Measurements from ENCODE around the gene ETFRF1. TPM values are rescaled to one million over a fixed set of nuclear protein-coding genes. Genes with fewer than 3 reads are reported as not detected.
A peak's percentile ranks its signal among the peaks of the same experiment; 100 is the strongest.

ETFRF1 gene
- total RNA-seq, 2 donors from 2014 or later: 9.7 to 21.4 TPM

GRCh38 chr12:25236626-25237025 lies 41.6 kb downstream of the ETFRF1 start:
- WGBS, 2 experiments (ENCODE audit: insufficient coverage in 1 of 2, insufficient read length in 1 of 2): 92 to 100% methylated on average over 1 to 4 of the region's 4 CpGs
- H3K9me3 Mint-ChIP-seq: no peaks in the 10 kb centered on the region
- no peaks in the 10 kb centered on the region for H3K4me1 ChIP-seq (ENCODE audit: control insufficient read depth, insufficient read depth, low read length)
- peak overlapping the region; percentile 7 for H3K27ac Mint-ChIP-seq
- peaks cover 88% of the 10 kb centered on the region for H3K36me3 ChIP-seq (ENCODE audit: control insufficient read depth, insufficient read depth, low read length)
- peaks cover 66% of the 10 kb centered on the region for H3K36me3 Mint-ChIP-seq (ENCODE audit: low read depth)
- H3K4me1 Mint-ChIP-seq: peaks cover 12% of the 10 kb centered on the region
- no peak overlapping the region for H3K9ac ChIP-seq (ENCODE audit: extremely low read depth, low read length, poor library complexity, severe bottlenecking)
- H3K4me3 Mint-ChIP-seq: no peak overlapping the region
- no peak for DNase-seq
- H3K4me3 ChIP-seq (ENCODE audit: low read length): no peak overlapping the region
- no peaks in the 10 kb centered on the region for H3K9me3 ChIP-seq (ENCODE audit: control insufficient read depth, low read length)
- no peaks in the 10 kb centered on the region for H3K27me3 ChIP-seq (ENCODE audit: control insufficient read depth, insufficient read depth, low read length, poor library complexity, severe bottlenecking)
- no peaks in the 10 kb centered on the region for H3K27me3 Mint-ChIP-seq (ENCODE audit: insufficient read depth)
- H3K27ac ChIP-seq (ENCODE audit: low read depth, low read length): no peak overlapping the region
- no peak for TF ChIP-seq CTCF (conservative IDR thresholded peaks at IDR 0.05)

GRCh38 chr12:25241167-25242020 lies 46.4 kb downstream of the ETFRF1 start:
- 89% methylated on average over 2 of the region's 6 CpGs; no CpG with 5 or more reads in 1 of the 2 experiments for WGBS, 2 experiments (ENCODE audit: insufficient coverage in 1 of 2, insufficient read length in 1 of 2)
- no peak for DNase-seq
- no peak overlapping the region for H3K9ac ChIP-seq (ENCODE audit: extremely low read depth, low read length, poor library complexity, severe bottlenecking)
- Mint-ChIP-seq H3K27ac (no peak overlapping the region), H3K36me3 (ENCODE audit: low read depth) (peaks cover 71% of the 10 kb centered on the region), H3K9me3 (peaks cover 1% of the 10 kb centered on the region), H3K4me3 (no peak overlapping the region), H3K27me3 (ENCODE audit: insufficient read depth) (no peaks in the 10 kb centered on the region), H3K4me1 (peaks cover 33% of the 10 kb centered on the region)
- H3K9me3 ChIP-seq (ENCODE audit: control insufficient read depth, low read length): no peaks in the 10 kb centered on the region
- peak; percentile 98 for TF ChIP-seq CTCF (conservative IDR thresholded peaks at IDR 0.05)
- peaks cover 8% of the 10 kb centered on the region for H3K4me1 ChIP-seq (ENCODE audit: control insufficient read depth, insufficient read depth, low read length)
- H3K27me3 ChIP-seq (ENCODE audit: control insufficient read depth, insufficient read depth, low read length, poor library complexity, severe bottlenecking): no peaks in the 10 kb centered on the region
- H3K4me3 ChIP-seq (ENCODE audit: low read length): no peak overlapping the region
- no peak overlapping the region for H3K27ac ChIP-seq (ENCODE audit: low read depth, low read length)
- H3K36me3 ChIP-seq (ENCODE audit: control insufficient read depth, insufficient read depth, low read length): peaks cover 76% of the 10 kb centered on the region

GRCh38 chr12:25242981-25243679 lies 48.1 kb downstream of the ETFRF1 start:
- Mint-ChIP-seq H3K36me3 (ENCODE audit: low read depth) (peaks cover 64% of the 10 kb centered on the region), H3K27me3 (ENCODE audit: insufficient read depth) (no peaks in the 10 kb centered on the region), H3K4me1 (peaks cover 35% of the 10 kb centered on the region), H3K9me3 (peaks cover 1% of the 10 kb centered on the region), H3K27ac (peak overlapping the region; percentile 22), H3K4me3 (no peak overlapping the region)
- Histone ChIP-seq H3K9ac (ENCODE audit: extremely low read depth, low read length, poor library complexity, severe bottlenecking) (no peak overlapping the region), H3K36me3 (ENCODE audit: control insufficient read depth, insufficient read depth, low read length) (peaks cover 69% of the 10 kb centered on the region), H3K27ac (ENCODE audit: low read depth, low read length) (no peak overlapping the region), H3K4me3 (ENCODE audit: low read length) (no peak overlapping the region), H3K27me3 (ENCODE audit: control insufficient read depth, insufficient read depth, low read length, poor library complexity, severe bottlenecking) (no peaks in the 10 kb centered on the region), H3K9me3 (ENCODE audit: control insufficient read depth, low read length) (no peaks in the 10 kb centered on the region), H3K4me1 (ENCODE audit: control insufficient read depth, insufficient read depth, low read length) (peaks cover 8% of the 10 kb centered on the region)
- no peak for DNase-seq
- whole genome bisulfite sequencing, 2 experiments (ENCODE audit: insufficient coverage in 1 of 2, insufficient read length in 1 of 2): 84 to 93% methylated on average over 5 of the region's 5 CpGs
- TF ChIP-seq CTCF (conservative IDR thresholded peaks at IDR 0.05): no peak
